ENCODE data around the gene POLE3. TPM values are rescaled to one million over a fixed set of nuclear protein-coding genes. Genes with fewer than 3 reads are reported as not detected.
A peak's percentile ranks its signal among the peaks of the same experiment; 100 is the strongest.
"Not testable (repeated sequence)": the region's sequence is repeated elsewhere in the genome, so short reads cannot be mapped to it uniquely, and the experiment has no call there.

Gene POLE3, protein sequence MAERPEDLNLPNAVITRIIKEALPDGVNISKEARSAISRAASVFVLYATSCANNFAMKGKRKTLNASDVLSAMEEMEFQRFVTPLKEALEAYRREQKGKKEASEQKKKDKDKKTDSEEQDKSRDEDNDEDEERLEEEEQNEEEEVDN
- polyA plus RNA-seq (2013, experiment 1 of 2; ENCODE audit: insufficient read length) = 54.6 TPM
- 22.0 TPM for polyA plus RNA-seq (2013, experiment 2 of 2; ENCODE audit: insufficient read length)

- peak; percentile 96 for DNase-seq
Measured at GRCh38 chr9:113410207-113410864, at the start of gene POLE3, which contains the start of gene C9orf43. POLE3 (minus strand) TSS chr9:113410675; CDS start chr9:113410293, 382 bp downstream. C9orf43 (plus strand) TSS chr9:113410747; CDS start chr9:113413494, 2,747 bp downstream.

DNA sequence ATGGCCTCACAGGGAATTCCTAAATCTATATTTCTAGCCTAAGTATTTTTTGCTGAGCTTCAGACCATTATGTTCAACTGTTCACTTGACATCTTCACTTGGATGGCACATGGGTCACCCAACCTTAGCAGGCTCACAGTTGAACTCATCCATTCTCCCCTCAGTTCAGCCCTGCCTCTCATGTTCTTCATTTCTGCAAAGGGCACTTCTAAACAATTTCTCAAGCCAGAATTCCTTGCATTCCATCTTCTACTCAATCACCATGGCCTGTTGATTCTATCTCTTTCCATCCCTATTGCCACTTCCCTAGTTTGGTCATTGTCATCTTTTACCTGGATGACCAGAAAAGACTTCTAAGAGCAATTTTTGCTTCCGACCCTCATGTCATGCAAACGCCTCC, 45.8 kb upstream of the POLE3 start:
- DNase-seq = peak; percentile 54

GRCh38 chr9:113454914-113455761, 44.7 kb upstream of the POLE3 start:
- DNase-seq = peak; percentile 88

DNA sequence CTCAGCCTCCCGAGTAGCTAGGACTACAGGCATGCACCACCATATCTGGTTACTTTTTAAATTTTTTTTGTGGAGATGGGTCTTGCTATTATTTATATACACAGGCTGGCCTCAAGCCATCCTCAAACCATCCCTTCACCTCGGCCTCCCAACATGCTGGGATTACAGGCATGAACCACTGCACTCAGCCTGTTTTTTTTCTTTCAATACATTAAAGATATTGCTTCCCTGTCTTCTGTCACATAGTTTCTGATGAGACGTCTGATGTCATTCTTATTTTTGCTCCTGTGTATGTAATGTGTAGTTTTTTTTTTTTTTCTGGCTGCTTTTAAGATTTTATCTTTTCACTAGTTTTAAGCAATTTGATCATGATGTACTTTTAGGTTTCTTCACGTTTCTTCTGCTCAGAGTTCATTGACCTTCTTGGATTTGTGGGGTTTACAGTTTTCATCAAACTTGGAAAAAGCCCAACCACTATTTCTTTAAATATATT, 41.7 kb upstream of the POLE3 start:
- DNase-seq = no peak

DNA sequence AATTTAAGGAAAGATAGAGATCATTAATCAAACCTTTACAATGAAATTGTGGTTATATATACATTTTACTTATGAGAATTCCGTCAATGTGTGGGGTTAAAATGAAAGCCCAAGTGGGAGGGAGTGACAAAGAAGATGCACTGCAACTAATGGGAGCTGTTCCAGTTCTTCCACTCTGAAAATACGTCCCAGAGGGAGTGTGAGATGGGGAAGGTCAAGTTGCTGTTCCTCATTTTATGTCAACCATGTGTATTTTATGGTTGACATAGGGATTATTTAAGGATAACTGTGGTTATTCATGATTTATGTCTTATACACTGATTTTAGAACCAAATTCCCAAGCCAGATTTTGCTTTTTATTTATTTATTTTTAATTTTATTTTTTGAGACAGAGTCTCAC, 38.9 kb upstream of the POLE3 start:
- DNase-seq = no peak

- DNase-seq = peak; percentile 52
Measured at GRCh38 chr9:113446323-113446740, 35.9 kb upstream of the POLE3 start.

- no peak for DNase-seq
Measured at GRCh38 chr9:113444736-113445135, 34.3 kb upstream of the POLE3 start.

DNA sequence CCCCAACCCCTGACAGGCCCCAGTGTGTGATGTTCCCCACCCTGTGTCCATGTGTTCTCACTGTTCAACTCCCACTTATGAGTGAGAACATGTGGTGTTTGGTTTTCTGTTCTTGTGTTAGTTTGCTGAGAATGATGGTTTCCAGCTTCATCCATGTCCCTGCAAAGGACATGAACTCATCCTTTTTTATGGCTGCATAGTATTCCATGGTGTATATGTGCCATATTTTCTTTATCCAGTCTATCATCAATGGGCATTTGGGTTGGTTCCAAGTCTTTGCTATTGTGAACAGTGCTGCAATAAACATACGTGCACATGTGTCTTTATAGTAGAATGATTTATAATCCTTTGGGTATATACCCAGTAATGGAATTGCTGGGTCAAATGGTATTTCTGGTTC, 27.2 kb upstream of the POLE3 start:
- not testable (repeated sequence) for DNase-seq

DNA sequence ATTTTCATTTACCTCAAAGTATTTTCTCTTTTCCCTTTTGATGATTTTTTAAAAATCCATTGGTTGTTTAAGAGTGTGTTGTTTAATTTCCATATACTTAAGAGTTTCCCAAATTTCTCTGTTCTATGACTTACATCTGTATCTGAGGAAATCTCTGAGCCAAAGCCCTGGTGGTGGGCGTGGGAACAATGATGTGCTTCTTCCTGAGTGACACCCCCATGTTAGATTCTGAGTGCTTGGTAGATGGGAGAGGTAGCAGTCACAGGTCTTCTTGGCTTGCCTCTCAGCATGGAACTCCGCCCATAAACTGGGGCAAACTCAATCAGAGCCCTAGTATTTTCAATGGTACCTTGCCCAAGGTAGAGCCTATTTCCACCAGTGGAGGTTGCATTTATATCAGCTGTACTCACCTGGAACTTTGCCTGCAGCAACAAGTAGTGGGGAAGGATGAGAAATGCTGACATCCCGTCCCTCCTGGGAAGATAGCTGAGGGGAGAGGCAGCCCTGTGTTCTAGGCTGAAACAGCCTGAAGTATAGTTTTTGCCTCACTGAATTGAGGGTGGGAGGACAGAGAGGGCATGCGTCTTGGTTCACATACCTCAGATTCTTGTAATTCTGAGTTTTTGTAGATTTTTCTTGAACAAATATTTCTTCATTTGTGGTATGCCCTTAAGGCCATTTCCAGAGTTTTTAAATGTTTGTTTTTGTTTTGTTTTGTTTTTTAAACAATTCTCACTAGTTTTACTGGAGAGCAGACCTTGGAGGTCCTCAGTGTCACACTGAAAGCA, 26.4 kb upstream of the POLE3 start:
- DNase-seq = peak; percentile 44

- DNase-seq = no peak
Measured at GRCh38 chr9:113431191-113431590, 20.7 kb upstream of the POLE3 start.

DNA sequence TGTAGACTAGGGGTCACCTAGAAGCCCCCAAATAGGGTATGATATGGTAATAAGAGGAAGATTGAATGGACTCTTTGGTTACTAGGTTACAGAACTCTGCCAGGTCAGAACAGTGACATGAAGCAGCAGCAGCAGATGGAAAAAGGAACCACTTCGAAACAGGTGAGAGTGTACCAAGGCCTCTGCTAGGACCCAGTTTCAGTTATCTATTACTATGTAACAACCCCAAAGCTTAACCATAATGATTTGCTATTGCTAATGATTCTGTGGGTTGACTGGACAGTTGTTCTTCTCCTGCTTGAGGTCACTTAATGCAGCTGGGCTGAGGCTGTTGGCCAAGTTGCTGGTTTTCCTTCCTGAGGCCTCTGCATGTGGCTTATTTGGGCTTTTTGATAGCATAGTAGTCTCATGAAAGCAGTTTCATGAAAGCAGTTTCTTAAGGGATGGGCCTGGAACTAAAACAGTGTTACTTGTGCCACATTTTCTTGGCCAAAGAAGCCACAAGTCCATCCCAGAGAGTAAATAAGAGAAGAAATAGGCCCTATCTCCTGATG, 17.7 kb upstream of the POLE3 start:
- DNase-seq = no peak

- DNase-seq = no peak
Measured at GRCh38 chr9:113427629-113428028, 17.2 kb upstream of the POLE3 start.

- no peak for DNase-seq
Measured at GRCh38 chr9:113426701-113427100, 16.2 kb upstream of the POLE3 start.

GRCh38 chr9:113425072-113425471, 14.6 kb upstream of the POLE3 start:
- no peak for DNase-seq

DNA sequence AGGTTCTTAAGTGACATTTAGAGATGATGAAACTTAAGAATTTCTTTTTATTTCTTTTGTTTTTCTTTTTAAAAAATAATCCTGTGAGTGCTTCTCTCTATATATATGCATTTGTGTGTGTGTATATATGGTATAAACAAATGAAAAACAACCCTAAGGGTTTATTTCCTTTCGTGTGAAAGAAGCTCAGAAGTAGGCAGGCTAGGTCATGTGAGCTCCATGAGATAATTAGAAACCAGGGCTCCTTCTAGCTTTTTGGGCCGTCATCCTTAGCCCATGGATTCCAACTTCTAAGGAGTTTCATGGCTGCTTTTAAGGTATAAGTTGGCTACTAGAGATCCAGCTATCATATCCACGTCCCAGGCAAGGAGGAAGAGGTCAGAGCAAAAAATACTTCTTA, 11.3 kb upstream of the POLE3 start:
- DNase-seq = no peak

DNA sequence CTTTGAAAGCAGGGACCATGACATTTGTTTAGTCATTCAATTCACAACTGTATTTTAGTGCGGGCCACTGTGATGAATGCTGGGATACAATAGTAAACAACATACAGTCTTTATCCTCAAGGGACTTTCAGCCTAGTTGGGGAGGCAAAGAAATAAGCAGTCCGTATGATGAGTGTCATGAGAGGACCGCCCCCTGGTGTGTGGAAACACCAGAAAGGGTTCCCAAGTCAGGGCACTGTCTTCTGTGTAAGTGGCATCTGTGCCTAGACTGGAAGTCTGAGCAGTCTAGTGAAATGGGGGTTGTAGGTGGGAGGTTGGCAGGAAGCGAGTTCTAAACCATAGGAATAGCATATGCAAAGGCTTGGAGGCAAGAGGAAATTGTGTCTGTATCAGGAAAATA, 6.9 kb upstream of the POLE3 start:
- DNase-seq = no peak

DNA sequence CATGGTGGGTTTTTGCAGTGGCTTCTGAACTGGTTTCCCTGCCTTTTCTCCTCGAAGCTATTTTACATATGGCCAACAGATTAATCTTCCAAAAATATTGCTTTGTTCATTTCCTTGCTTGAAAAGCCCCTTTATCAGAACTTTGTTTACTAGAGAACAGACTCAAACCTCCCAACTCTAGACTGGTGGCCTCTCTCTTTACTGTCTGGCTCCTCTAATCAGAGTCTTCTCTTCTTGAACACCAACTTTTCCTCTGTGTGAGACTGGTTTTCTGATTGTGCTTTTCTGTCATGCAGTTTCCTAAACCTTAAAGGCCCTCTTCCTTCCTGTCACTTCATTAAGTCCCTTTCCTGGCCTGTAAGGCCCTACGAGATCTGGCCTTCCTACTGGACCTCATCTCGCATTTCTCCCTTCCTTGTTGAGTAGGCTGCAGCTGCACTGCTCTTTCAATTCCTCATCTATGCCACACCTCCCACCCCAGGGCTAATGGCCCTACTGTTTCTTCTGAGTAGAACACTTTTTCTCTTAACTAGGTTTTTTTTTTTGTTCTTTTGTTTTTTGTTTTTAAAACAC, 5.8 kb upstream of the POLE3 start:
- no peak for DNase-seq

GRCh38 chr9:113409883-113410206, 630 bp downstream of the POLE3 start:
- DNase-seq = no peak

DNA sequence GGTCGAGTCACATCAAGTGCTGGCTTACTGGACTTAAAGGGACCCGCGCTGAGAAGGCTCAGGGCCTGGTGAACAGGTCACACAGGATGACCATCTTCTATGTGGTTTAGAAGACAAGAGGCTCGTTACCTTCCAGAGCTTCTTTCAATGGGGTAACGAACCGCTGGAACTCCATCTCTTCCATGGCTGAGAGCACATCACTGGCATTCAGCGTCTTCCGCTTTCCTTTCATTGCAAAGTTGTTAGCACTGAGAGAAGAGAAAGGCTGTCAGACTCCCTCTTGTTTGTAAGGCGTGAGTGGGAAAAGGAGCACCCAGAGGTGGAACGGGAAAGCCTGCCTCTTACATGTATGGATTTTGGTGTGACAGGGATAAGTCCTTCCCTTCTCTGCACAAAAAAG, 994 bp downstream of the POLE3 start:
- DNase-seq = no peak

DNA sequence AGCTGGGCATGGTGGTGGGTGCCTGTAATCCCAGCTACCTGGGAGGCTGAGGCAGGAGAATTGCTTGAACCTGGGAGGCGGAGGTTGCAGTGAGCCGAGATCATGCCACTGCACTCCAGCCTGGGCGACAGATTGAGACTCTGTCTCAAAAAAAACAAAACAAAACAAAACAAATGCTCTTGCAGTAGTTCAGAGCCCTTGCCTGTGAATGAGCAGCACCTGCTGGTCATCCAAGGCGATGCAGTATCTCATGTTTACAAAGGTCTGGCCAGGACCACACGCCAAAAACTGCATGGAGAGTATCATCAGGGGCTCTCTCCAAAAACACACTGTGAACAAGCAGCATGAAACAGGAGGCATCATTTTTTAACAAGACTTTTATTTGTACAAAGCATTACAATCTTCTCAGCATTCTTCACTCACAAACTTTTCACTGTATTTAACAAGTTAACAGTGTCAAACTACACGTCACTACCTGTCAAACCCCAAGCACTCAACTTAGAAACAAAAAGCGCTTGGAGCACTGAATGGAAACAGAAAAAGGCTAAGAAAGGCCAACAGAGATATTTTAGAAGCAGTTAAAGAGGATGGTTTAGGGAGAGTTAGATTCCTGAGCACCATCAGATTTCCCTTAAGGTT, 3.5 kb downstream of the POLE3 start:
- DNase-seq = peak; percentile 68

GRCh38 chr9:113406353-113406752, 4.1 kb downstream of the POLE3 start:
- not testable (repeated sequence) for DNase-seq

Data from fibroblast of skin of back (primary cell).